ENCODE results near the gene MCC.

- TF ChIP-seq CTCF (IDR thresholded peaks at IDR 0.05) (no peak), POLR2A (IDR thresholded peaks at IDR 0.05) (no peak)
These were observed 30.6 kb upstream of the MCC start for GRCh38 chr5:113518884-113519283.

Measured in thyroid gland (tissue), 4 donors.